ENCODE measurements around the gene DMRTC2. TPM values are rescaled to one million over a fixed set of nuclear protein-coding genes. Genes with fewer than 3 reads are reported as not detected.

The DMRTC2 gene
- polyA plus RNA-seq, 1 of the 3 experiments (the other 2 are of a cell fraction), result not detected

DNA sequence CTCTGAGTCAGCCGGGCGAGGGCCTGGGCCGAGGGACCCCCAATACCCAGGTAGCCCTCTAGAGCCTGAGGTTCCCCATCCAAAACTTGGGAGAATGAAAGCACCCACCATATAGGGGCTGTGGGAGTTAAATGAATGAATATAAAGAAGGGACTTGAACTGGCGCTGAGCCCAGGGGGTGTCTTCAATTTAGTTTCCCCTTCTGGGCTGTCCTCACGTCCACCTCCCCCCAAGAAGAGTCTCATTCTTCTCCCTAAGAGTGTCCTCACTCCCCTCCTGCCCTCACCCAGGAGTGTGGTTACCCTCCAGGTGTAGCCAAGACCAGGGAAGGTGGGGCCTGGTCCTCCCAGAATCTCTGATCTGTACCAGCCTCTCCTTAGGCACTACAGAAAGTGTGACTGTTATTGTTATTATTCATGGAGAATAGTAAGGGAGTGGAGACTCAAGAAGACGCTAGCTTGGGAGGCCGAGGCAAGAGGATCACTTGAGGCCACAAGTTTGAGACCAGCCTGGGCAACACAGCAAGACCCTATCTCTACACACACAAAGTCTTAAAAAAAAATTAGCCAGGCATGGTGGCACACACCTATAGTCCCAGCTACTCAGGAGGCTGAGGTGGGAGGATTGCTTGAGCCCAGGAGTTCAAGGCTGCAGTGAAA lies 35.0 kb downstream of the DMRTC2 start:
- ChIA-PET CTCF (no interaction called here), POLR2A (no interaction called here)
- Histone ChIP-seq H3K79me2 (ENCODE audit: insufficient read depth) (peaks cover 6% of the 10 kb centered on the region), H3K9me2 (no peaks in the 10 kb centered on the region), H3K9ac (no peak overlapping the region), H3K27ac (ENCODE audit: low read depth in 2 of 2, low read length in 1 of 2) (no peak overlapping the region), H3K9me3 (no peaks in the 10 kb centered on the region), H3K36me3 (replicated peaks in 1 of 2; ENCODE audit: control insufficient read depth in 1 of 2, insufficient read depth in 2 of 2, low read length in 1 of 2) (no peaks in the 10 kb centered on the region), H3F3A (replicated peaks; ENCODE audit: insufficient read depth) (peaks cover 16% of the 10 kb centered on the region), H3K4me2 (no peak overlapping the region), H4K20me1 (ENCODE audit: insufficient read depth) (peaks cover 2% of the 10 kb centered on the region), H3K27me3 (ENCODE audit: insufficient read depth) (no peaks in the 10 kb centered on the region), H3K4me3 (ENCODE audit: low read depth in 2 of 2, low read length in 1 of 2) (no peak overlapping the region), H2AFZ (ENCODE audit: low read depth) (no peak overlapping the region), H3K4me1 (ENCODE audit: control insufficient read depth in 1 of 2, insufficient read depth in 2 of 2, low read depth in 1 of 2, low read length in 1 of 2) (peaks cover 0 to 13% of the 10 kb centered on the region in 2 experiments; a peak in 2 of 4 replicates)
- TF ChIP-seq, protein P1, sequence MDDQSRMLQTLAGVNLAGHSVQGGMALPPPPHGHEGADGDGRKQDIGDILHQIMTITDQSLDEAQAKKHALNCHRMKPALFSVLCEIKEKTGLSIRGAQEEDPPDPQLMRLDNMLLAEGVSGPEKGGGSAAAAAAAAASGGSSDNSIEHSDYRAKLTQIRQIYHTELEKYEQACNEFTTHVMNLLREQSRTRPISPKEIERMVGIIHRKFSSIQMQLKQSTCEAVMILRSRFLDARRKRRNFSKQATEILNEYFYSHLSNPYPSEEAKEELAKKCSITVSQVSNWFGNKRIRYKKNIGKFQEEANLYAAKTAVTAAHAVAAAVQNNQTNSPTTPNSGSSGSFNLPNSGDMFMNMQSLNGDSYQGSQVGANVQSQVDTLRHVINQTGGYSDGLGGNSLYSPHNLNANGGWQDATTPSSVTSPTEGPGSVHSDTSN (IDR thresholded peaks at IDR 0.05), result no peak
- no peak for TF ChIP-seq EZH2phosphoT487 (IDR thresholded peaks at IDR 0.05; ENCODE audit: borderline replicate concordance, low read depth)
- TF ChIP-seq JUND (IDR thresholded peaks at IDR 0.05), result no peak
- TF ChIP-seq FOXM1 (IDR thresholded peaks at IDR 0.05; ENCODE audit: low read depth), result no peak
- TF ChIP-seq, protein P2, sequence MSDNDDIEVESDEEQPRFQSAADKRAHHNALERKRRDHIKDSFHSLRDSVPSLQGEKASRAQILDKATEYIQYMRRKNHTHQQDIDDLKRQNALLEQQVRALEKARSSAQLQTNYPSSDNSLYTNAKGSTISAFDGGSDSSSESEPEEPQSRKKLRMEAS (IDR thresholded peaks at IDR 0.05; ENCODE audit: low read depth), result no peak
- TF ChIP-seq TAF1 (IDR thresholded peaks at IDR 0.05; ENCODE audit: borderline replicate concordance, low read depth, low read length), result no peak
- DNase-seq, result no peak
- WGBS (ENCODE audit: low lambda C conversion rate), result 73% methylated on average over 7 of the region's 7 CpGs

DNA sequence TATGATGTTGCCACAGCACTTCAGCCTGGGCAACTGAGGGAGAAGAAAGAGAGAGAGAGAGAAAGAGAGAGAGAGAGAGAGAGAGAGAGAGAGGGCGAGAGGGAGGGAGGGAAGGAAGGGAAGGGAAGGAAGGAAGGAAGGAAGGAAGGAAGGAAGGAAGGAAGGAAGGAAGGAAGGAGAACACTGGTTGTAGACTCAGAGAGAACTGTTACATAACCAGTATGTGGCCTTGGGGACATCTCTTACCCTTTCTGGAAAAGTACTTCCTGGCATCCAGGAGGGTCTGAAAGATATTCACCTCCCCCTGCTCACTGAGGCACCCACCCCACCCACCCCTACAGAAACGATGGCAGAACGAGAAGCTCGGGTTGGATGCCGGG lies 35.5 kb downstream of the DMRTC2 start:
- no peaks in the 10 kb centered on the region for H3K36me3 ChIP-seq (replicated peaks in 1 of 2; ENCODE audit: control insufficient read depth in 1 of 2, insufficient read depth in 2 of 2, low read length in 1 of 2)
- no peak overlapping the region for H3K4me3 ChIP-seq (ENCODE audit: low read depth in 2 of 2, low read length in 1 of 2)
- no peak overlapping the region for H3K4me2 ChIP-seq
- WGBS (ENCODE audit: low lambda C conversion rate), result 78% methylated on average over 5 of the region's 5 CpGs
- no peaks in the 10 kb centered on the region for H3K9me3 ChIP-seq
- peaks cover 0 to 16% of the 10 kb centered on the region in 2 experiments; a peak in 2 of 4 replicates for H3K4me1 ChIP-seq (ENCODE audit: control insufficient read depth in 1 of 2, insufficient read depth in 2 of 2, low read depth in 1 of 2, low read length in 1 of 2)
- POLR2A ChIA-PET, result interaction anchor here (1.1 kb wide), 1 partner anchor 20 kb away, joined by 3 read pairs; the partner anchor contains the start of gene RPS19
- peaks cover 12% of the 10 kb centered on the region for H3K79me2 ChIP-seq (ENCODE audit: insufficient read depth)
- H3K27ac ChIP-seq (ENCODE audit: low read depth in 2 of 2, low read length in 1 of 2), result no peak overlapping the region
- no peaks in the 10 kb centered on the region for H3K9me2 ChIP-seq
- no peaks in the 10 kb centered on the region for H3K27me3 ChIP-seq (ENCODE audit: insufficient read depth)
- no peak for DNase-seq
- peaks cover 13% of the 10 kb centered on the region for H3F3A ChIP-seq (replicated peaks; ENCODE audit: insufficient read depth)
- TF ChIP-seq EP300 (IDR thresholded peaks at IDR 0.05; ENCODE audit: borderline replicate concordance in 1 of 2, low read depth in 1 of 2, low read length in 1 of 2) (no peak), RFX5 (IDR thresholded peaks at IDR 0.05; ENCODE audit: low read length) (no peak), RXRA (IDR thresholded peaks at IDR 0.05; ENCODE audit: borderline replicate concordance, low read depth) (no peak), CHD2 (IDR thresholded peaks at IDR 0.05; ENCODE audit: low read length, partially characterized antibody) (no peak), ELF1 (IDR thresholded peaks at IDR 0.05) (no peak), POLR2AphosphoS5 (IDR thresholded peaks at IDR 0.05; ENCODE audit: low read depth, low read length) (no peak)
- H3K9ac ChIP-seq, result no peak overlapping the region
- H2AFZ ChIP-seq (ENCODE audit: low read depth), result no peak overlapping the region
- peaks cover 5% of the 10 kb centered on the region for H4K20me1 ChIP-seq (ENCODE audit: insufficient read depth)
- CTCF ChIA-PET, result interaction anchor here (0.9 kb wide), 1 partner anchor 148 kb away, joined by 3 read pairs; no protein-coding TSS in a partner anchor

Data from SK-N-SH (cell line).